Fibroblast of villous mesenchyme (primary cell): Measurements from ENCODE around the gene XRN2. TPM values are rescaled to one million over a fixed set of nuclear protein-coding genes. Genes with fewer than 3 reads are reported as not detected.

Experiments used
- DNase-seq: peaks from one replicate; pipeline ENCODE4 v3.0.0-alpha.2; 2010; ENCODE audit warnings: low read depth
- H3K4me3 ChIP-seq: 2 replicates; pipeline ENCODE4 v1.5.1; 2011; ENCODE audit warnings: low read depth, mild to moderate bottlenecking, low read length
- total RNA-seq: library from RNA; depleted of rRNA; stranded (reverse); fragments of >200 nt; gene quantifications from 2 replicates; pipeline ENCODE4 v1.2.3, GENCODE V29; 2012
- TF ChIP-seq, protein P1 (sequence below): IDR thresholded peaks from 2 replicates; pipeline ENCODE4 v1.5.1; 2012; ENCODE audit warnings: low read depth, mild to moderate bottlenecking, low read length; ENCODE audit not compliant: insufficient read depth

Gene XRN2
- total RNA-seq, 1 donor, result 90.2 TPM

- DNase-seq, result no peak
- TF ChIP-seq, protein P1, sequence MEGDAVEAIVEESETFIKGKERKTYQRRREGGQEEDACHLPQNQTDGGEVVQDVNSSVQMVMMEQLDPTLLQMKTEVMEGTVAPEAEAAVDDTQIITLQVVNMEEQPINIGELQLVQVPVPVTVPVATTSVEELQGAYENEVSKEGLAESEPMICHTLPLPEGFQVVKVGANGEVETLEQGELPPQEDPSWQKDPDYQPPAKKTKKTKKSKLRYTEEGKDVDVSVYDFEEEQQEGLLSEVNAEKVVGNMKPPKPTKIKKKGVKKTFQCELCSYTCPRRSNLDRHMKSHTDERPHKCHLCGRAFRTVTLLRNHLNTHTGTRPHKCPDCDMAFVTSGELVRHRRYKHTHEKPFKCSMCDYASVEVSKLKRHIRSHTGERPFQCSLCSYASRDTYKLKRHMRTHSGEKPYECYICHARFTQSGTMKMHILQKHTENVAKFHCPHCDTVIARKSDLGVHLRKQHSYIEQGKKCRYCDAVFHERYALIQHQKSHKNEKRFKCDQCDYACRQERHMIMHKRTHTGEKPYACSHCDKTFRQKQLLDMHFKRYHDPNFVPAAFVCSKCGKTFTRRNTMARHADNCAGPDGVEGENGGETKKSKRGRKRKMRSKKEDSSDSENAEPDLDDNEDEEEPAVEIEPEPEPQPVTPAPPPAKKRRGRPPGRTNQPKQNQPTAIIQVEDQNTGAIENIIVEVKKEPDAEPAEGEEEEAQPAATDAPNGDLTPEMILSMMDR, result no peak
- no peak overlapping the region for H3K4me3 ChIP-seq
Observed at GRCh38 chr20:21380711-21381110, 77.6 kb downstream of the XRN2 start.

DNA sequence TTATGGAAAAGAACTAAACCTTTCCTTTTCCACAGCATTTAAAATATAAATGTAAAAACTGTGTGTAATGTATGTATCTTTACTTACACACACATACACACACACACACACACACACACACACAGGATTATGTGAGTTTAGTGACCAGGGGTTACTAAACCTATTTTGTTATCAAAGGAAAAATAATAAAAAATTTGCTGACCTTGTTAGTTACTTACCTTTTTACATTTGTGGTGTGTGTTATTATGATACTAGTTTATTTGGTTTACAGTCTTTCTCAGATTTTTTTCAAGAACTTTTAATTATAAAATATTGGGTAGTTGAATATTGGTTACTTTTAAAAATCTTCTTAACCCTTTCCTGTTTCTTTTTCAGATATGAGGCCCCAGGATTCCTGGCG, 78.5 kb downstream of the XRN2 start:
- DNase-seq, result no peak
- H3K4me3 ChIP-seq, result no peak overlapping the region
- TF ChIP-seq, protein P1, result no peak

DNA sequence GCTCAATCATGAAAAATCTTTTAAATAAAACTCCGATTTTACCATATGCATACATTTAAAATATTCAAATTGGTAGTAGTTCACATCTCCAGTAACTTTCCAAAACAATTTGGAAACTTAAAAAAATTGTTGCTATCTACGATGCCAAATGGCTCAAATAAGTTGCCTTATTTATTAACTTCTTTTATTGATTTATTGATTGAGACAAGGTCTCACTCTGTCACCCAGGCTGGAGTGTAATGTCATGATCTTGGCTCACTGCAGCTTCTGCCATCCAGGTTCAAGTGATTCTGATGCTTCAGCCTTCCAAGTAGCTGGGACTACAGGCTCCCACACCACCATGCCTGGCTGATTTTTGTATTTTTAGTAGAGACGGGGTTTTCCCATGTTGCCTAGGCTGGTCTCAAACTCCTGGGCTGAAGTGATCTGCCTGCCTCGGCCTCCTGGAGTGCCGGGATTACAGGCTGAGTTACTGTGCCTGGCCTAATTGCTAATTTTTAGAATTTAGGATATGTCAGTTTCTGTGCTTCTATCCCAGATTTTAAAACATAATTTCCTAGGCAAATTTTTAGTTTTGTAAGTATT, 81.3 kb downstream of the XRN2 start:
- TF ChIP-seq, protein P1, result no peak
- no peak for DNase-seq
- no peak overlapping the region for H3K4me3 ChIP-seq

- DNase-seq, result no peak
- TF ChIP-seq, protein P1, result no peak
- no peak overlapping the region for H3K4me3 ChIP-seq
Observed at GRCh38 chr20:21386111-21386510, 83.0 kb downstream of the XRN2 start.

DNA sequence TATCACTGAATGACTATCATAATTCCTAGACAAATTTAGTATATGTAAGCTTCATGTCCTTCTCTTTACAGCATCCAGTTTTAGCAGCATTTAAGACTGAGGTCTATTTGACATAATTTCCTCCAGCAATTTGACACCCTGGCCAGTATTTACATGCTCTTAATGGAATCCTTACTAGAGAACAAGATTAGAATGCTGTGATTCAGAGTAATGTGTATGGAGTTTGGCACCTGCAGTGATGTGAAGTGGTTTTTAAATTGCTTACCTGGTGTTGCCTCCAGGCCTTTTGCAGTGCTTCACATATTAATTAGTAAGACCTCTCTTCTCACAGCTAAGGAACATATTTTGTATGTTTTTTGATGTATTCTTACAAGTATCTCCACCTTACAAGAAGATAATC, 84.4 kb downstream of the XRN2 start:
- no peak for DNase-seq
- no peak overlapping the region for H3K4me3 ChIP-seq
- TF ChIP-seq, protein P1, result no peak

DNA sequence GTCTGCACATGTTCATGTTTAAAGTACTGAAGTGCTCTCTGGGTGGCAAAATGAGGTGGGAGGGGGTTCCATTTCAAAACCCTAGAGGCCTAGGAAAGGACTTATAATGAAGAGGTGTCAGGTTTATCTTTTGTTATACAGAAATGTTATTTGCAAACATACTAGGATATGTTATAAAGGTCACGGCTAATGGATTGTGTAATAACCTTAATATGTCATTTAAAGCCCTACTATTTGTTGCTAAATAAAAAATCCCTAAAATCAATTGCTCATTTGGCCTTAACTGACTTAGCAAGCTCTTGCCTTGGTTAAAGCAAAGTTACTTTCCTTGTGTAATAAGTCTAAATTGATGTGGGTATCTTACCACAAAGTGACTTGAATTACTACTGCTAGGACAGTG, 85.4 kb downstream of the XRN2 start:
- no peak for DNase-seq
- no peak overlapping the region for H3K4me3 ChIP-seq

DNA sequence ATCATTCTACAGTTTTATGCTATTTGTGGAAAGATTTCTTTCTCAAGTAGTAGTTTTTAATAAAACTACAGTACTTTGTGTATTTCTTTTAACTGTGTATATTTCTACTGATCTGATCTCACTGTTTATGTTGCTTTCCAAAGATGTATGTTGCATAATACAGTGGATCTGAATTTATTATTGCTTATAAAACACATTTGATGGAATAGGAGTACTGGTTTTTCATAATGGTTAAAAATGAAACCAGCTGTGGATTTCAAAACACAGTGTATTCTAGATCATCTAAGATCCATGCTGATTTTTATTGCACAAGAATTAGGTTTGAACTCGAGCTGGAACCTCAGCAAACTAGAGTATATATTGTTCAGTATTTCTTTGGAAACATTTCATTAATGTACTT, 86.2 kb downstream of the XRN2 start:
- TF ChIP-seq, protein P1, result no peak
- H3K4me3 ChIP-seq, result no peak overlapping the region
- peak; percentile 27 for DNase-seq

More for the DNA sequence above, 85.4 kb downstream of the XRN2 start:
- TF ChIP-seq, protein P1, result no peak
